Urothelium cell line (cell line): Measurements from ENCODE around the gene USP3.
"Not testable (repeated sequence)": the region's sequence is repeated elsewhere in the genome, so short reads cannot be mapped to it uniquely, and the experiment has no call there.

Source experiments
- DNase-seq: peaks from one replicate; pipeline ENCODE4 v3.0.0; 2011; ENCODE audit warnings: low spot score, mixed read lengths
- FAIRE-seq: peaks from 2 replicates; lab custom pipeline; 2011; peaks lifted over from hg19 to GRCh38; lab: Jason Lieb, UNC

Gene USP3

DNA sequence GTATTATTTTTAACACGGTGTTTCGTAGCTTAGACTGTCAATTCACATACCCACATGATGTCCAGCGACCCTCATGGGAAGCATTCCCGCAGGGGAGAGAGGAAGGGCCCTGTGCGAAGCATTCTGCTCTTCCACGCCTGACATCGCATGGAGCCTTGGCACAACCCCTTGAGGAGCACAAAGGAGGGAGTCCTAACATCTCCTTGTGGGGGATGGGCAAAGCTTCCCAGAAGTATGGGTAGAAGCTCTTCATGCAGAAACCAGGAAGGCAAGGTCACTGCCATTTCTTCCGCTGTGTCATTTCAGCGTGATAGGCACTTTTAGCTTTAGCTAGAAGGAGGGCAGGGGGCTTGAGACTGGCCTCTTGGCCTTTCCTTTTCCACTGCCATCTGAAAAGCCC lies 28.7 kb upstream of the USP3 start:
- no peak for DNase-seq
- no peak for FAIRE-seq

DNA sequence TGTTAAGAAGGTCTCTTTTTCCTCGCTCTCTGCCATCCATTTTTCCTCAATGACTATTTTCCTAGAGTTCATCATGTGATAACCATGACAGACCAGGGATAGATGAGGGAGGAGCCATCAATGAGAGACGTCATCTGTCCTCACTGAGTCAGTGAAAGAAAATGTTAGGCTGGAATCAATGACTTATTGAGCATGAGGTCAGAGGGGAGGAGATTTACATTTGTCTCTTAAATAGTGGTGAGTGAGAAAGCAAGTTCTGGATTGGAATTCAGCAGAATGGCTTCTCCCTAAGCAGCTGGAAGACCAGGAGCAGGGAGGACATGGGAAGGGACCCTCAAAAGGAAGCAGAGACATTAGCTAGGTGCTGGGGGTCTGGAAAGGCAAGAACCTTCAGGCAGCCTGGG lies 28.2 kb upstream of the USP3 start:
- peak; percentile 79 for DNase-seq
- FAIRE-seq = no peak

DNA sequence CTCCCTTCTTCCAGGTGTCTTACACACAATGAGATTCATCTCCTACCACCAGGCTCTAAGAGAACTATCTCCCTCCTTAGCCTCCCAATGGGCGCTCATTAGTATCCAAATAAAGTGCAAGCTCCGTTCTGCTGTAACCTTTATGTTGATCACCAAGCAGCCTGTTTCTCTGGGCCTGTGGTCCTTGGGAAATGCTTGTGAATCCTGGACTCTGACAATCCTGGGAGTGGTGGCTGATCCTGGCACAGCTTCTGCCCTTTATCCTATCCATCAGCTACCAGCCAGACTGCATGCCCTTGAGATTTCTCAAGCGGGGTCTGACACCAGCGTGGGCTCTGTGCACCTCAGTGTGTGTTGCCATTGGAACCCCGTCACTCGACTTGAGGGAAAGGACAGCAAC lies 26.1 kb upstream of the USP3 start:
- DNase-seq (no peak), FAIRE-seq (no peak)

- no peak for FAIRE-seq
- DNase-seq = no peak
Measured at GRCh38 chr15:63480441-63480821, 24.0 kb upstream of the USP3 start.

DNA sequence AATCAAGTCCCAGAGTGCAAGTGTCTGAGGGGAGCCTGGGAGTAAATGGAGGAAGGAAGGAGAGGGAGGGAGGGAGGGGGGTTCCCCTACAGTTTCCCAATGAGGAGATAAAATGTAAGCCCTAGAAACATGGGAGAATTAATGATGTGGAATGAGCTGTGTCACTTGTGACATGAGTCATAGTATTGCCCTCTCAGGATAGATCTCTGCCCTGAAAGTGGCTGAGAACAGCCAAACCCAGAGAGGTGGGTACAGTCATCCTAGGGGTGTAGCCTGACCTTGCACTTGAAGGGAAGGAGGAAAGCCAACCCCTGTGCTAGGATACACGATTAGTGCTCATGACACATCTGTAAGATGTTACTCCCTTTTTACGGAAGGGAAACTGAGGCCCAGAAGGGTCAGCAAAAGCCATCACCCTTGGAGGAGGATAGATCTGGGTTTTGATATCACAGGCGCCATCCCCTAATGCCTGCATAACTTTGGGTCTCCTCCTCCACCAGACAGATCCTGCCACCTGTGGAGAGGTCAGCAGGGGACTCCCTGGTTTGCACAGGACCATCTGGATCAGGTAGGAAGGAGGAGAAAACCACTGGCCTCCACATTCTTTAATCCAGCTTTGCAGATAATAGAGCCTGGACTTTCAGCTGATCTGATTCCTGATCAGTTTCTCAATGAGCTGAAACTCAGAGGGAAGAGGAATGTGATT lies 23.1 kb upstream of the USP3 start:
- FAIRE-seq = no peak
- DNase-seq = no peak

DNA sequence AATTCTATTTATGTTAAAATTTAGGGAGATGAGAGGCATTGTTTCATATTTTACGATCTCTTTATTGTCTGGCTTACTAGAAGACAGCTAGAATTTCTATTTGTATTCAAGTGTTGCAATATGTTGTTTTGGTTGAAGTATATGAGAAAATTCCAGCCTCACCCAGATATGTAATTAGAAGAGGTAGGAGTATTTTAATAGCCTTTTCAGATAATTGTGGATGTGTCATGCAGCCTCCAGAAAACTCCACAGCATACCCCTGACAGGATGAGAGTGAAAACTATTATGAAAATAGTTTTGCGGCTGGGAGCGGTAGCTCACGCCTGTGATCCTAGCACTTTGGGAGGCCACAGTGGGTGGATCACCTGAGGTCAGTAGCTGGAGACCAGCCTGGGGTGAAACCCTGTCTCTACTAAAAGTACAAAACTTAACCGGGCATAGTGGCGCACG lies 21.5 kb upstream of the USP3 start:
- FAIRE-seq (no peak), DNase-seq (no peak)

DNA sequence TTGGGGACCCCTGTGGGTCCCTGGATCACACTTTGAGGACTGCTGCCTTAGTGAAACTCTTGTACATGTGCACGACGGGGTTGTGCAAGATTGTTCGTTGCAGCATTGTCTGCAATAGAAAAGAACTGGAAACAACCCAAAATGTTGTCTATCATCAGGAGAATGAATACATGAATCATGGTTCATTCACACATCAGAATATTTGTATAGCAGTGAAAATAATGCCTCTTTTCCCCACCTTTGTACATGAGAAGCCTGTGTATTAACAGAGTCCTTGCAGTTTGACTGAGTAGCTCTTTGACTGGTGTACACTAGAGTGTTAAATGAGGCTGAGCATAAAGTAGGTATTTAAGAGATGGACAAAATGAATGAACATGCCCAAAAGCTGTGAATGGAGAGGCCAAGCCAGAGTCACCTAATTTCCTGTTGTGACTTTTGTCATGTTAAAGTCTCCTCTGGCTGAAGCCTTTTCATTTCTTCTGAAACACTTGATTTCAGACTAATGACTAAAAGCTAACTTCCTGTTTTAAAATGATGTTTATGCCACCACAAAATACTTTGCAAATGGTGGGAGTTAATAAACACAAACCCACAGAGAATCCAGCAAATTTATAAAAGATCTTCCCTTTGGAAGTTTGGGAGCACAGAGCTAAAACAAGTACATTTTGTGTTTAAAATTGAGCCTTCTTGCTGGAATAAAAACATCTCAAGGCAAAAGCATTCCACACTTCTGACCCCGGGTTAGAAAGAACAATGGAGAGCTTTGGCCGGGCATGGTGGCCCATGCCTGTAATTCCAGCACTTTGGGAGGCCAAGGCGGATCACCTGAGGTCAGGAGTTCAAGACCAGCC lies 20.6 kb upstream of the USP3 start:
- DNase-seq (no peak), FAIRE-seq (no peak)

DNA sequence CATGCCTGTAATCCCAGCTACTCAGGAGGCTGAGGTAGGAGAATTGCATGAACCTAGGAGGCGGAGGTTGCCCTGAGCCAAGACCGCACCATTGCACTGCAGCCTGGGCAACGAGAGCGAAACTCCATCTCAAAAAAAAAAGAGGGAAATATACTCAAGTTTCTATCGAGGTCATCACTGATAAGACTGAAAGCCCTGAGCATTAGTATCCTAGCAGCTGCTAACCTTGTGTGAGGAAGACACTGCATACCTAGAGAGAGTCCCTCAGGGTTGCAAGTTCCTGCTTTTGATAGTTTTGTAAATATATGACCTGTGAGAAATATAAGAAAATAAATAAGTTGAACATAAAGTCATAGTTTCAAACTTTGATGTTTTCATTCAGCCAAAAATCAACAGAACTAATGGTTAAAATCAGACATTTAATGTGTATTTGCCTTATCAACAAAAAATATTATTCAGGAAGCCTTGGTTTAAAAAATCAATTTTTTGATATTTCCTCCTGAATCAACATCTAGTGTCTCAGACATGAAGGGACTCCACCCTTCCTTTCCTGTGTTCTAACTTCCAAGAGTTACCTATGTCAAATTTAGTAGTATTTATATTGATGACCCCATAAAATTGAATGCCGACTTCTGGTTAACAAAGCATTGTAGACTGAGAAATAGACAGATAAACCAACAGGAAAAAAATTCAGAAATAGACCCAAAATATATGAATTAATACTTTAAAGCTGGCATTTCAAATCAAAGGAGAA lies 19.8 kb upstream of the USP3 start:
- no peak for DNase-seq
- no peak for FAIRE-seq

DNA sequence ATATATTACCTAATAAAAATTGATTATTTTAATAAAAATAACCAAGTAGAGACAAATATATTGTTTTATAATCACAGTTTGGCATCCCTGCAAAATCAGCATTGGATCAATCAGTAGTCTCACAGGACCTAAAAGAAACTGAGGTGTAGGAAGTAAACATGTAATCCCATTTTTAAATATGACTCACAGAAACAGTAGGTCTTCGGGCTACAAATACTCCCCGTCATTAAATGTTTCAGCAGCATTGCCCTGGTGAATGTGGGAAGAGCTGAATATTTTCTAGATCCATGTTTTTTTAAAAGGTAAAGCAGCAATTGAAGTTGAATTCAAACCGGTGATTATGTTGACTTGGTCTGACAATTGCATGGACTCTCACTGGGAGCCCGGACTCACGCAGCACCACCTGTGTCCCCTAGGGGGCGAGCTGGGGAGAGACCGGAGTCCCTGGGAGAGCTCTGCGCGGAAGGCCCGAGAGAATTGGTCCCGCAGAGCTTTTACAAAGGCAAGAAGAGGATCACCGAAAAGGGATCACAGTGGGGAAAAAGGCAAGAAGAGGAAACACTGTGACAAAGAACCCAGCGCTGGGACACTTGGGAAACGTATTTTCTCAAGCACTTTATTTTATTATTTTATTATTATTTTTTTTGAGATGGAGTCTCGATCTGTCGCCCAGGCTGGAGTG lies 17.2 kb upstream of the USP3 start:
- DNase-seq (peak; percentile 78), FAIRE-seq (no peak)

DNA sequence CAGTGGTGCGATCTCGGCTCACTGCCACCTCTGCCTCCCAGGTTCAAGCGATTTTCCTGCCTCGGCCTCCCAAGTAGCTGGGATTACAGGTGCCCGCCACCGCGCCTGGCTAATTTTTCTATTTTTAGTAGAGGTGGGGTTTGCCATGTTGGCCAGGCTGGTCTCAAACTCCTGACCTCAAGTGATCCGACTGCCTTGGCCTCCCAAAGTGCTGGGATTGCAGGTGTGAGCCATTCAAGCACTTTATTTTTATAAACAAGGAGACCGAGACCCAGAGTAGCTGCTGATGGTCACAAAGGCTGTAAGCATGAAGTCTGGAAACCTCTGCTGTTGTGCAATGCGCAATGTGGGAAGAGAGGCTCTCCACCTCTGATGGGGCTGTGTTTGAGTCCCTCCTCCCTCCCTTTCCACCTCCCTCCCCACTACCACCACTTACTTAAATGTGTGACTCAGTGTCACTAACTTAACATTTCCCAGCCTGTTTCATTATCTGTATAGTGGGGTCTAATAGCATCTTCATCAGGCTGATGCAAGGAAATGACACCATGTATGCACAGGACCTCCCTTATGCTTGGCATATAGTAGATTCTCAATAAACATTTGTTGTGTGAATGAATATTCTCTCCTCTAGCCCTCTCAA lies 16.5 kb upstream of the USP3 start:
- DNase-seq = not testable (repeated sequence)
- peak; percentile 46 for FAIRE-seq

GRCh38 chr15:63488398-63488960 lies 15.9 kb upstream of the USP3 start:
- FAIRE-seq = no peak
- DNase-seq = no peak

GRCh38 chr15:63489352-63489751 lies 15.0 kb upstream of the USP3 start:
- FAIRE-seq (no peak), DNase-seq (no peak)

DNA sequence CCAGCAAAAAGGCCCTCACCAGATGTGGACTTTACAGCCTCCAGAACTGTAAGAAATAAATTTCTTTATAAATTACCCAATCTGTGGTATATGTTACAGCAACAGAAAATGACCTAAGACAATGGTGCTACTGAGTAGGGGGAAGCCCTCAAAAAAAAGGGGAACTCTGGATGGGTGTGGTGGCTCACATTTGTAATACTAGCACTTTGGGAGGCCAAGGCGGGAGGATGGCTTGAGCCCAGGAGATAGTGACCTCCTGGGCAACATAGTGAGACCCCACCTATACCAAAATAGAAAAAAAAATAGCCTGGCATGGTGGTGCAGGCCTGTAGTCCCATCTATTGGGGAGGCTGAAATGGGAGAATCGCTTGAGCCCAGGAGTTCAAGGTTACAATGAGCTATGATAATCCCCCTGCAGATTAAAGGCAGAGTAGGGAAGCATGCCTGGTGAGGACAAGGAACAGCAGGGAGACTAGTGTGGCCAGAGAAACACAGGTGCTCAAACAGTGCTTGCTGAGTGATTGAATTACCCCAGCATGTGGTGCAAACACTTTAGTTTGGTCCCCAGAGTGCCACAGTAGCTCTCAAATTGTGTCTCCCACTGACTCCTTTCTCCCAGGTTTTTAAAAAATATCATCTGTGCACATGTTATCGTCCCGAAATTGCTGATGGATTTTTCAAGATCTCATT lies 13.9 kb upstream of the USP3 start:
- DNase-seq = no peak
- FAIRE-seq = no peak

GRCh38 chr15:63491116-63491827 lies 13.1 kb upstream of the USP3 start:
- DNase-seq = no peak
- no peak for FAIRE-seq

- DNase-seq (no peak), FAIRE-seq (no peak)
Measured at GRCh38 chr15:63491979-63492378, 12.4 kb upstream of the USP3 start.

DNA sequence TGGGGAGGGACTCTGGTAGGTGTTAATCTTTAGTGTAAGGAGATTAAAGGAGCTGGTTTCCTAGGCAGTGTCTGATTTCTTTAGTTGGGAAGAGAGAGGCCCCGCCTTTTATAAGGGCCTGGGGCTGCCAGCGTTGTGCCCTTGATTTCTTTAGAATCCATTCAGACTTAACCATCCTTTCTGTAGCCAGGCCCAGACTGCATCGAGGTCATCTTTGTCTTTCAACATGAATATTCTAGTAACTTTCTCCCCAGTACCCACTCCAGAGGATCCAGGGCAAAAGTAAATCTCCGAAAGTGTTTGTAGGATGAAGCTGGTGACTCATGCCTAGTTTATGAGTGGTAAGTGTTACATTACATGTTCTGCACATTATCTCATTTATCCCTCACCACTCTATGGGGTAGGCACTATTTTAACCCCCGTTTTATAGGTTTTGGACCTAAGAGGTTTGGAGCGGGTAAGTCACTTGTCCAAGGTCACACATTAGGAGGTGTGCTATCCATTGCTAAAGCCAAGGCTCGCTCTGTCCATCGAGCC lies 11.8 kb upstream of the USP3 start:
- FAIRE-seq = peak; percentile 67
- DNase-seq = peak; percentile 53

- DNase-seq (no peak), FAIRE-seq (no peak)
Measured at GRCh38 chr15:63493436-63493835, 11.0 kb upstream of the USP3 start.

- DNase-seq (no peak), FAIRE-seq (no peak)
Measured at GRCh38 chr15:63494408-63494807, 10.0 kb upstream of the USP3 start.

- DNase-seq (no peak), FAIRE-seq (no peak)
Measured at GRCh38 chr15:63495343-63495742, 9.1 kb upstream of the USP3 start.
